Trophoblast cell (in vitro differentiated cells and primary cell): Measurements from ENCODE around the gene TEX50.
"Not testable (repeated sequence)": the region's sequence is repeated elsewhere in the genome, so short reads cannot be mapped to it uniquely, and the experiment has no call there.

Source experiments
- DNase-seq, 2 donors: peaks; one replicate each; pipeline ENCODE4 v3.0.0-alpha.2; 2016
- H2AFZ ChIP-seq: 2 replicates; pipeline ENCODE4 v1.6.1; 2013; ENCODE audit warnings: low read length, moderate library complexity, mild to moderate bottlenecking; ENCODE audit not compliant: insufficient read depth, poor library complexity
- H2AK5ac ChIP-seq: 2 replicates; pipeline ENCODE4 v1.6.1; 2013; ENCODE audit warnings: mild to moderate bottlenecking, low read length
- H2BK120ac ChIP-seq: 2 replicates; pipeline ENCODE4 v1.6.1; 2013; ENCODE audit warnings: low read length, mild to moderate bottlenecking, moderate library complexity; ENCODE audit not compliant: insufficient read depth, poor library complexity
- H2BK12ac ChIP-seq: 2 replicates; pipeline ENCODE4 v1.6.1; 2013; ENCODE audit warnings: mild to moderate bottlenecking, low read length, moderate library complexity
- H2BK5ac ChIP-seq: 2 replicates; pipeline ENCODE4 v1.6.1; 2013; ENCODE audit warnings: low read length, low read depth, moderate library complexity, mild to moderate bottlenecking; ENCODE audit not compliant: poor library complexity
- H3K14ac ChIP-seq: 2 replicates; pipeline ENCODE4 v1.6.1; 2013; ENCODE audit warnings: mild to moderate bottlenecking, low read length
- H3K18ac ChIP-seq: 2 replicates; pipeline ENCODE4 v1.6.1; 2013; ENCODE audit warnings: mild to moderate bottlenecking, low read length
- H3K23ac ChIP-seq: 2 replicates; pipeline ENCODE4 v1.6.1; 2013; ENCODE audit warnings: low read length
- H3K27ac ChIP-seq: 2 replicates; pipeline ENCODE4 v1.5.1; 2013; ENCODE audit warnings: low read depth, mild to moderate bottlenecking, inconsistent platforms, low read length, moderate library complexity
- H3K27me3 ChIP-seq: 2 replicates; pipeline ENCODE4 v1.6.1; 2013; ENCODE audit warnings: inconsistent platforms, mild to moderate bottlenecking, low read length, moderate library complexity; ENCODE audit not compliant: insufficient read depth
- H3K36me3 ChIP-seq, 2 experiments: 1 replicate in 1 of 2; 2 replicates in 1 of 2; pipeline ENCODE4 v1.6.1; 2013; ENCODE audit warnings: low read length in 2 of 2, mild to moderate bottlenecking in 2 of 2, moderate library complexity in 1 of 2; ENCODE audit not compliant: insufficient read depth in 2 of 2, control insufficient read depth in 1 of 2
- H3K4ac ChIP-seq: 2 replicates; pipeline ENCODE4 v1.6.1; 2013; ENCODE audit warnings: low read depth, mild to moderate bottlenecking, low read length, moderate library complexity
- H3K4me1 ChIP-seq, 2 experiments: 1 replicate in 1 of 2; 2 replicates in 1 of 2; pipeline ENCODE4 v1.6.1; 2013; ENCODE audit warnings: low read length in 2 of 2, mild to moderate bottlenecking in 2 of 2, moderate library complexity in 1 of 2; ENCODE audit not compliant: insufficient read depth in 2 of 2, control insufficient read depth in 1 of 2
- H3K4me2 ChIP-seq: 2 replicates; pipeline ENCODE4 v1.6.1; 2013; ENCODE audit warnings: inconsistent platforms, mild to moderate bottlenecking, low read length, moderate library complexity
- H3K4me3 ChIP-seq: 2 replicates; pipeline ENCODE4 v1.5.1; 2013; ENCODE audit warnings: mild to moderate bottlenecking, low read depth, low read length, inconsistent platforms
- H3K79me1 ChIP-seq: one replicate; pipeline ENCODE4 v1.6.1; 2013; ENCODE audit warnings: low read length
- H3K79me2 ChIP-seq: 2 replicates; pipeline ENCODE4 v1.6.1; 2013; ENCODE audit warnings: low read length, mild to moderate bottlenecking; ENCODE audit not compliant: control insufficient read depth, insufficient read depth, poor library complexity
- H3K9ac ChIP-seq: 2 replicates; pipeline ENCODE4 v1.6.1; 2013; ENCODE audit warnings: mild to moderate bottlenecking, low read length
- H3K9me3 ChIP-seq: 2 replicates; pipeline ENCODE4 v1.6.1; 2013; ENCODE audit warnings: low read depth, mild to moderate bottlenecking, control low read depth, inconsistent platforms, low read length; ENCODE audit not compliant: insufficient read depth
- H4K12ac ChIP-seq: 2 replicates; pipeline ENCODE4 v1.6.1; 2013; ENCODE audit warnings: low read depth, mild to moderate bottlenecking, low read length, moderate library complexity
- H4K8ac ChIP-seq: 2 replicates; pipeline ENCODE4 v1.6.1; 2013; ENCODE audit warnings: low read depth, mild to moderate bottlenecking, low read length, moderate library complexity
- H4K91ac ChIP-seq: one replicate; pipeline ENCODE4 v1.6.1; 2013; ENCODE audit warnings: low read depth, mild to moderate bottlenecking, low read length, moderate library complexity
- WGBS: extraction: QIAGEN DNeasy Blood & Tissue Kit; methylation state at CpG from one replicate; pipeline ENCODE4 v1.1.7; 2013; ENCODE audit warnings: missing lambda C conversion rate; ENCODE audit not compliant: insufficient read length, insufficient coverage; ENCODE audit errors: extremely low coverage; 5-methylcytosine and 5-hydroxymethylcytosine counted together

Gene TEX50

DNA sequence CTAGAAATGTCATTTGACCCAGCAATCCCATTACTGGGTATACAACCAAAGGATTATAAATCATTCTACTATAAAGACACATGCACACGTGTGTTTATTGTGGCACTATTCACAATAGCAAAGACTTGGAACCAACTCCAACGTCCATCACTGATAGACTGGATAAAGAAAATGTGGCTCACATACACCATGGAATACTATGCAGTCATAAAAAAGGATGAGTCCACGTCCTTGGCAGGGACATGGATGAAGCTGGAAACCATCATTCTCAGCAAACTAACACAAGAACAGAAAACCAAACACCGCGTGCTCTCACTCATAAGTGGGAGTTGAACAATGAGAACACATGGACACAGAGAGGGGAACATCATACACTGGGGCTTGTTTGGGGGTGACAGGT, 45.0 kb downstream of the TEX50 start:
- H2BK12ac ChIP-seq, H2AFZ ChIP-seq, H3K18ac ChIP-seq, H3K4me2 ChIP-seq, H4K8ac ChIP-seq, H3K23ac ChIP-seq, H3K36me3 ChIP-seq, H3K27me3 ChIP-seq, H3K4ac ChIP-seq, H2BK5ac ChIP-seq, H3K79me1 ChIP-seq, H3K9ac ChIP-seq, H4K91ac ChIP-seq, H3K9me3 ChIP-seq, H3K14ac ChIP-seq, H2AK5ac ChIP-seq, H4K12ac ChIP-seq, DNase-seq, H3K4me1 ChIP-seq, H3K27ac ChIP-seq, H3K4me3 ChIP-seq, H3K79me2 ChIP-seq, H2BK120ac ChIP-seq: not testable (repeated sequence)
- WGBS, result no CpG with 5 or more reads among the region's 5 CpGs

DNA sequence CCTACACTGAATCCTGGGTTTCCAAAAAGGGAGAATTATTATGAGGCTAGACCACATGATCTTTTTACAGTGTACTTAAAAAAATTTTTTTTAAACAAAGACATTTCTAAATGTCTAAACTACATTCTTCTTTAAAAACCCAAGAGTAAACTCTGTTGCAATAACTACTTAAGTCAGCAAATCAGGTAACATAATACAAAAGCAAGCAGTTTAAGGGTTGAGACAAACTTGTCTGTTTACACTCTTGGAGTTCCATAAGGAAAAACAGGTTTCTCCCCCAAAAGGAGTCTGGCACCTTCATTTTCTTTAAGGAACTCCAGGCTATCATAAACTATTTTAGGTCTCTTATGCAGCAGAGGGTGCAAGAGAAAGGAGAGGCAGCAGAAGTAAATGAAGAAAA, 47.0 kb downstream of the TEX50 start:
- Histone ChIP-seq H3K36me3 (no peaks in the 10 kb centered on the region), H3K14ac (no peak overlapping the region), H3K4me2 (no peak overlapping the region), H3K18ac (no peak overlapping the region), H2BK120ac (no peak overlapping the region), H4K91ac (no peak overlapping the region), H3K4ac (no peak overlapping the region), H4K8ac (no peak overlapping the region), H2BK12ac (no peak overlapping the region), H3K4me1 (no peaks in the 10 kb centered on the region), H3K27me3 (no peaks in the 10 kb centered on the region), H3K79me1 (no peaks in the 10 kb centered on the region), H2AK5ac (no peak overlapping the region), H3K9ac (no peak overlapping the region), H3K9me3 (no peaks in the 10 kb centered on the region), H3K79me2 (no peaks in the 10 kb centered on the region), H2BK5ac (no peak overlapping the region), H2AFZ (no peak overlapping the region), H3K27ac (no peak overlapping the region), H3K4me3 (no peak overlapping the region), H3K23ac (no peak overlapping the region), H4K12ac (no peak overlapping the region)
- no peak for DNase-seq

DNA sequence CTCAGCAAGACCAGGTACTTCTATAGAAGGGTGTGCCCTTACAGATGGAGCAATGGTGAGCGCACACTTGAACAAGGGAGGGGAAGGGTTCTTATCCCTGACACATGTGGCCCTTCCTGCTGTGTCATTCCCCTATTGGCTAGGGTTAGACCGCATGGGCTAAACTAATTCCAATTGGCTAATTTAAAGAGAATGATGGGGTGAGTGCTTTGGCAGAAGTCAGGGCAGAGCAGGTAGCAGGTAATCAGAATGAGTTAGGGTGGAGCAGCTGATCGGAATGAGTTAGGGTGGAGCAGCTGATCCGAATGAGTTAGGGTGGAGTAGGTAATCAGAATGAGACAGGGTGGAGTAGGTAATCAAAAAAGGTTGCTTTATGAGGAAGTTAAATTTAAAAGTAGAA, 48.7 kb downstream of the TEX50 start:
- H3K79me1 ChIP-seq, H2BK12ac ChIP-seq, H3K9me3 ChIP-seq, H2AK5ac ChIP-seq, H2BK5ac ChIP-seq, H3K23ac ChIP-seq, H3K36me3 ChIP-seq, H3K14ac ChIP-seq, H3K4me3 ChIP-seq, H3K4me1 ChIP-seq, H3K9ac ChIP-seq, H2AFZ ChIP-seq, H3K18ac ChIP-seq, H3K4me2 ChIP-seq, H3K4ac ChIP-seq, H4K91ac ChIP-seq, H3K27me3 ChIP-seq, DNase-seq, H4K12ac ChIP-seq, H4K8ac ChIP-seq, H3K79me2 ChIP-seq, H2BK120ac ChIP-seq, H3K27ac ChIP-seq: not testable (repeated sequence)
- no CpG with 5 or more reads among the region's 4 CpGs for WGBS

DNA sequence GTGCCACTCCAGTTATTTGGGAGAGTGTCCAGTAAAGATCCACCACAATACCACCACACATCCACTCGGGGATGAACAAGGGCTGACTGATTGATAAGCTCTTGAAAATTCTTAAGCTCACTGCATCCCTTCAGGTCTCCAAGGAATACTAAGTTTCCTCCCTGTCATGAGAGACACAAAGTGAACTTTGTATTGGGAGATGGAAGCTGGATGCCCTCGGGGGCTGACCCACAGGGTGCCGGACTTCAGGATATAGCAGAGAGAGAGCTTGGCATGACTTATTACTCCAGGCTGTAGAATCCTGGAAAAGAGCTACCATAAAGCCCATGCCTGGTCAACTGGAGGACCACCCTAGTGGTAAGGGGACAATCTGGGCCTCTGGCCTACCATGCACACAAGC, 50.0 kb downstream of the TEX50 start:
- not testable (repeated sequence) for H3K4me3 ChIP-seq, H3K79me1 ChIP-seq, H4K12ac ChIP-seq, H3K36me3 ChIP-seq, H3K18ac ChIP-seq, H3K27me3 ChIP-seq, H2AFZ ChIP-seq, H2BK120ac ChIP-seq, H3K4ac ChIP-seq, H3K27ac ChIP-seq, DNase-seq, H3K23ac ChIP-seq, H2AK5ac ChIP-seq, H4K91ac ChIP-seq, H4K8ac ChIP-seq, H3K9ac ChIP-seq, H3K4me1 ChIP-seq, H2BK5ac ChIP-seq, H3K14ac ChIP-seq, H2BK12ac ChIP-seq, H3K4me2 ChIP-seq, H3K79me2 ChIP-seq, H3K9me3 ChIP-seq
- whole genome bisulfite sequencing, result no CpG with 5 or more reads among the region's 3 CpGs
